Measurements from ENCODE around the gene PPP1R11. TPM values are rescaled to one million over a fixed set of nuclear protein-coding genes. Genes with fewer than 3 reads are reported as not detected.

PPP1R11 gene
- total RNA-seq, 3 donors from 2014 or later, result 71.9 to 81.6 (median 80.5) TPM

DNA sequence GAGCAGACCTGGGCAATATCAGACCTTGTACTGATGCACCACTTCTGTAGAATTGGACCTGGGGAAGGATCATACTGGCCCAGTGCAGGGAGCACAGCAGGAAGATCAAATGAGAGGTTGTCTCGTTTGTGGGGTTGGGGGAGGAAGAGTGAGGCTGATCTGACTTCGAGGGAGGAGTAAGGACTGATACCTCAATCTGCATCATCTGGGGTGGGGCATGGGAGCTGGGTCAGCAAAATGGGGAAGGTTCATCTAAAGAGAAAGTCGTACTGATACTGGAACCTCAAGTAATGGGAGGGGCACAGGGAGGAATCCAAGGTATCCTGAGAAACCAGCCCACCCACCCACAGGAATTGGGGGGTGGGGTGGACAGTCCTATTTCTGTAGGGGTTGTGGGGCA lies 4.9 kb downstream of the PPP1R11 start:
- DNase-seq, result no peak
- ATAC-seq, result no peak
- H3K4me1 Mint-ChIP-seq (ENCODE audit: low read depth), result peaks cover 53% of the 10 kb centered on the region
- H3K9me3 Mint-ChIP-seq, result no peaks in the 10 kb centered on the region
- H3K27me3 Mint-ChIP-seq (ENCODE audit: low read depth), result peaks cover 56% of the 10 kb centered on the region
- no peak overlapping the region for H3K4me3 Mint-ChIP-seq
- H3K36me3 Mint-ChIP-seq (ENCODE audit: insufficient read depth), result peaks cover 29% of the 10 kb centered on the region

DNA sequence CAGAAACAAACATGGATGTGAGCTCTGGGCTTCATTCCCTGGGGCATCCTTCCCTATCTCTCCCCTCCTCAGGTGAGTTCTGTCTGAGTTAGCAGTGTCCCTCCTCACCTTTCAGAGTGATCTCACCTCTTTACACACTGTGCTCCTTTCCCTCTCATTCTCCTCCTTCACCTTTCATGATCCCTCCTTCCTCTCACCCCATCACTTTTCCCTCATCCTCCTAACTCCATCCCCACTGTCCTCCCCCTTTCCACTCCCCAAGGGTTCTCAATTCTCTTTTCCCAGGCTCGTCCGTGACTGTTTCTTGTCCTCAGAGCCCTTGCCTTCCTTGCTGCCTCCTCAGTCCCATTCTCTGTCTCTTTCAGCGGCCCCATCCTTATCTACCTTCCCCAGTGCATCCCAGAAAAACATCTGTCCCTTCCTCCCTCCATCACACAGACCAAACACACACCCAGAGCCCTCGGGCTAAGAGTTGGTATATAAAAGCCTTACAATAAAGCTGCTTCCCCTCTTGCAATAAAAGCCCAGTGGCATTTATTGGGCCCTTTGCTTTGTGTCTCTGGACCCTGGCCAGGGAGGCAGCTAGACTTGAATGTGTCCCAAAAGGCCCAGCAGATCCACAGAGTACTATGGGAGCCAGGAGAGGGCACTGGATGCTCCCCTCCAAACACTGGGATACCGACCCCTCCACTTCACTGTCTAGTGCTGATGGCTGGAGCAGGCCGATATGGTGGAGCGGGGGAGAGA lies 6.7 kb downstream of the PPP1R11 start:
- no peaks in the 10 kb centered on the region for H3K9me3 Mint-ChIP-seq
- DNase-seq (no peak), ATAC-seq (no peak)
- peaks cover 52% of the 10 kb centered on the region for H3K4me1 Mint-ChIP-seq (ENCODE audit: low read depth)
- H3K27me3 Mint-ChIP-seq (ENCODE audit: low read depth), result peaks cover 56% of the 10 kb centered on the region
- peaks cover 20% of the 10 kb centered on the region for H3K36me3 Mint-ChIP-seq (ENCODE audit: insufficient read depth)
- peak overlapping the region; percentile 19 for H3K4me3 Mint-ChIP-seq

DNA sequence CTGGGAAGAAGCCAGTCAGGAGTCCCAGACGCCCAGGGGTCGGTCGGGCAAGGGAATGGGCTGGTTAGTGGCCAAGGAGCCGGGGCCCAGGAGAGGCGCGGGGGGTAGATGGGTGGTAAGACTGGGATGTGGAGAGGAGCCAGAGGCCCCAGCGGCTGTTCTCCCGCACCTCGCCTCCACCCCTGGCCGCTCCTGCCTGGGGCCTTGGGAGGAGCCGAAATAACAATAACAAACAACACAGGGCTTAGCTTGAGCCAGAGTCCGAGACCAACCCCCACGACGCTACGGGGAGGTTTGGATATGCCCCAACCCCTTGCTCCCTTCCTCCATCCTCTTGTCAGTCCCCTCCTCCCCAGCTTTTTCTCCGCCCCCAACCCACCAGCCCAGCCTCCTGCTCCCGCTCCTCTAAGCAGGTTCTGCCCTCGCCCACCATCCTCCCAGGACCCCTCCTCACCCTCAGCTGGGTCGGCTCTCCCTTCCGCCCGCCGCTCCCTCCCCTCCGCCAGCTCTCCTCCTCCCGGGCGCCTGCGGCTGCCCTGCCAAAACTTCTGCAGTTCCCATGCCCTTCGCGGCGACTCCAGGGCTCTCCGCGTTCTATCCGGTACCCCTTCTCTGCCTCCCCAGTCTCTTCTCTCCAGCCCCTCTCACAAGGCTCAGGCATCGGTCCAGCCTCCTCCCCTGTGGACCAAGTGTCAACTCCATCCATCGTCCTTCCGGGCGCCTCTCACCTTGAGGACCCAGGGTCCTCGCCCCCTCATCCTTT lies 7.5 kb downstream of the PPP1R11 start:
- DNase-seq (no peak), ATAC-seq (peak; percentile 13 to 37)
- H3K27me3 Mint-ChIP-seq (ENCODE audit: low read depth), result peaks cover 59% of the 10 kb centered on the region
- peaks cover 51% of the 10 kb centered on the region for H3K4me1 Mint-ChIP-seq (ENCODE audit: low read depth)
- H3K9me3 Mint-ChIP-seq, result no peaks in the 10 kb centered on the region
- H3K4me3 Mint-ChIP-seq, result peak overlapping the region; percentile 48
- H3K36me3 Mint-ChIP-seq (ENCODE audit: insufficient read depth), result peaks cover 15% of the 10 kb centered on the region

DNA sequence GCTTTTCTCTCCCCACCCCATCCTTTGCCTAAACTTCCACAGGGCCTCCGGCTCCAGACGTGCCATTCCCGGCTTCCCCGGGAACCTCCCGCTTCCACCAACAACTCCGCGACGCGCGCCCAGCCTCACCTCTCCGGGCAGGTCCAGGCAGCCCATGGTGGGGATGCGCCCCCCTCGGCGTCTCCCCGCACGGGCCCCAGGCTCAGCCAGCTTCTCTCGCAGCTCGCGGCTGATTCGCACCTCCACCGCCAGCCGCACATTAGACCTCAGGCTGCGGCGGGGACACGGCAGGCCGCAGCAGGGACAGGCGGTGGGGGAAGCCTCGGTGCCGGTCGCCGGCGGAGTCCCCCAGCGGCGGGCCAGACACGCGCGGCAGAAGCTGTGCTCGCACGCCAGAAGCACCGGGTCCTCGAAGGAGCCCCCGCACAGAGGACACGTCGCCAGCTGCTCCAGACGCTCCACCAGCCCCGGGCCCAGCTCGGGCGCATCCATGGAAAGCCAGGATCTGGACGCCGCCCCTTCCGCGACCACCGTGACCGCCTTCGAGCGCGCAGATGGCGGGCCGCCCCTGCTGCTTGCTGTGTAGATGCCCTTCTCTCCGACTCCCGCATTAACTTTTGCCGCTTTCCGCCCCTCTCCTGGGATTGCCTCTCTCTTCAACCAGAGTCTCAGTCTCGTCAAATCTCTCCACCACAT lies 8.2 kb downstream of the PPP1R11 start, which contains the start of gene RNF39:
RNF39 (minus strand) TSS at position 676 of the 696 bp plus-strand sequence; CDS start at position 492, 184 bp downstream.
- peak within 1 kb of the TSS; percentile 51 for H3K4me3 Mint-ChIP-seq
- DNase-seq (no peak), ATAC-seq (peak; percentile 45 to 52)
- peaks cover 48% of the 10 kb centered on the region for H3K4me1 Mint-ChIP-seq (ENCODE audit: low read depth)
- peaks cover 8% of the 10 kb centered on the region for H3K36me3 Mint-ChIP-seq (ENCODE audit: insufficient read depth)
- H3K9me3 Mint-ChIP-seq, result no peaks in the 10 kb centered on the region
- peaks cover 54% of the 10 kb centered on the region for H3K27me3 Mint-ChIP-seq (ENCODE audit: low read depth)

DNA sequence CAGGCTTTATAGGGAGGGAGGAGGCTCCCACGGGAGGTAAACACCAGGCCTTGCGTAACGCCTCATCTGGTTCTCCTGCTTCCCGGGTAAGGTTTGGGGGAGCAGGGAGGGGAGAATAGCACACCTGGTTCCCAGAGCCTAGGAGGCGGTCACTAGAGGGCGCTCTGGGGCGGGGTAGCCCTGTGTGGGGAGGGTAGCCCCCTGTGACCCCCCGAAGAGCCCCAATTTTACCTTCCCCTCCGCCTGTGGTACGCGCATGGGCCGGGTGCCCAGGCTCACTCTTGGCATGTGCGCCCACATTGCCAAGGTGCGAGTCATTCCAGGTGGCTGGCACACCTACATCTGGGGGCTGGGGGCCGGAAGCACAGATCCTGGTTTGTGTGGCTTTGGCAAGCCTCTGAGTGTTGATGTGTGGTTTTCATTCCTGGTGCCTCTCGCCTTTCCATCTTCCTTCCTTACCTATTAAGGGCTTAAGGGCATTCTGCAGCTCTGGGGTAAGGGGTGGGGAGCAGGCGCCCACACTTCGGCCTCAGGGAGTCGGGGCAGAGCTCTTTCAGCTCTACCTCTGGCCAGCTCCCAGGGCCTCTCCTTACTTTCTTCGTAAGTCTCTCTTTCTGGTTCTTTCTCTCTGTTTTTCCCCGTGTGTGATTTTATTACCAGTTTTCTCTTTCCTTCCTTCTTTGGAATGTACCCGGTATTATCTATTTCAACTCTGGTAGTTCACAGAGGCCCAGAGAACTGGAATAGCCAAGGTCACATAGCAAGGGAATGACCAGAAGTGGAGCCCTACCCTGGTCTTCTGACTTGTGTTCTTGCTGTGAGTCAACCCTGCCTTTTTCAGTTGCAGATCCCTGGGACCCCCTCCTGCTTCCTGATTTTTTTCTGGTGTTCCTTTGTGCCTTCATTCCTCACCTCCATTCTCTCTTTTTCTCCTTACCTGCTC lies 9.1 kb downstream of the PPP1R11 start:
- Mint-ChIP-seq H3K9me3 (no peaks in the 10 kb centered on the region), H3K27me3 (ENCODE audit: low read depth) (peaks cover 48% of the 10 kb centered on the region), H3K4me1 (ENCODE audit: low read depth) (peaks cover 42% of the 10 kb centered on the region), H3K4me3 (peak overlapping the region; percentile 51), H3K36me3 (ENCODE audit: insufficient read depth) (peaks cover 4% of the 10 kb centered on the region)
- no peak for DNase-seq
- ATAC-seq, result no peak

DNA sequence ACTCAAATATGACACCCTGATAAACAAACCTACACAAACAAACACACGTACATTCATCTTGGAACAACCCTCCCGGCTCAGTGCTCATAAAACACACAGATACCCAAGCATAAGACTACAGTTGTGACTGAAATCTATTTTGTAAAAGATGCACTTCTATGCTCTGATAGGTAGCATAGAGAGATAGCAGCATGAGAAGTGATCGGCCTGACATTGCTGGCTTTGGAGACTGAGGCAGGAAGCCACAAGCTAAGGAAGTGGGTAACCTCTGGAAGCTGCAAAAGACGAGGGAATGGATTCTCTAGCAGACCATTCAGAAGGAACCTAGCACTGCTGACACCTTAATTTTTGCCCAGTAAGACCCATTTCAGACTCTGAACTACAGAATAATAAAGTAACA lies 10.2 kb downstream of the PPP1R11 start:
- Mint-ChIP-seq H3K36me3 (ENCODE audit: insufficient read depth) (peaks cover 3% of the 10 kb centered on the region), H3K27me3 (ENCODE audit: low read depth) (peaks cover 40% of the 10 kb centered on the region), H3K9me3 (no peaks in the 10 kb centered on the region), H3K4me1 (ENCODE audit: low read depth) (peaks cover 38% of the 10 kb centered on the region), H3K4me3 (no peak overlapping the region)
- DNase-seq (no peak), ATAC-seq (no peak)

DNA sequence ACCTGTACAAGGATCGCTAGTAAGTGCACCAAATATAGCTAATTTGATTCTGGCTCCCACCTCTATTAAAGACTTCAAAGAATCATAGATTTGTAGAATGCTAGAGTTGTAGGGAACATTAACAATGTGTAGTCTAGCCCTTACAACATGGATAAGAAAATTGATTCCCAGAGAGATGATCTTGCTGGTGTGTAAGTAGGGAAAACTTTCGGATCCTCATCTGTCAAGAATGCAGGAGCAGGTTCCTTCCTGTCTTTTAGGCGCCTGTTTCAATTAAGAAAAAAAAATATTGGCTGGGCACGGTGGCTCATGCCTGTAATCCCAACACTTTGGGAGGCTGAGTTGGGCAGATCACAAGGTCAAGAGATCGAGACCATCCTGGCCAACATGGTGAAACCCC lies 20.9 kb downstream of the PPP1R11 start:
- Mint-ChIP-seq H3K4me1 (ENCODE audit: low read depth) (no peaks in the 10 kb centered on the region), H3K9me3 (no peaks in the 10 kb centered on the region), H3K4me3 (no peak overlapping the region), H3K36me3 (ENCODE audit: insufficient read depth) (peaks cover 4% of the 10 kb centered on the region), H3K27me3 (ENCODE audit: low read depth) (peaks cover 51% of the 10 kb centered on the region)
- ATAC-seq, result no peak
- no peak for DNase-seq

DNA sequence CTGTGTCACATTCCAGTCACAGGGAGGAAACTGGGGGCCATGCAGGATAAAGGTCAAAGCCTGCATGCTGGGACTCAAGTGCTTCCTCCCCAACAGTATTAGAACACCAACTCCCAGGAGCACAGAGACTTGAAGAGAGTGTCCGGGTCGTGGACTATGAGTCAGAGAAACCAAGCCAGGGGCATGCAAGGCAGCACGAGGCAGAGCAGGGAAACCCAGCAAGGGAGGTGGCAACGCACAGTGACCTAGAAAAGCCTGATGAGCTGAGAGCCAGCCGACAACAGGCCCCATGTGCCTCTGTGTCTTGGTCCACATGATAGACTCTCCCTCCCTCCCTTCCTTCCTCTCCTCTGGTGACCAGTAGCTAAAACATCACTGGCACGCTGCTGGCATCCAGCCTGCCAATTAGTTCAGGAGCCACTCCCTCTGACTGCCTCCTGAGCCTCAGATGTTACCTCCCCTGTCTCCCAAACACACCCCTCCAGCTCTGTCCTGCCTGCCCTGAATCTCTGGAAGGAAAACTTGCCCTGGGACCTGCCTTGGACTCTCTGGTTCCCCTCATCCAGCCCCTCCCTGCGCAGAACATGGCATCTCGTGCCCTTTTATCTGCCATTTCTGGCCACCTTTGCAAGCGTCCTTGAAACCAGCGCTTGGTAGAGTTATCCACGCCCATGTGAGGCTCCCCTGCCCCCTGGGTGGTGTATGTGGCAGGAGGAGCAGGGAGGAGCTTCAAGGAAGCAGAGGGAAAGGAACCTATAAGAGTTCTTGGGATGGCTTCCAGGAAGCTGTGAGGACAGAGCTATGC lies 24.8 kb downstream of the PPP1R11 start:
- Mint-ChIP-seq H3K4me3 (no peak overlapping the region), H3K4me1 (ENCODE audit: low read depth) (no peaks in the 10 kb centered on the region), H3K36me3 (ENCODE audit: insufficient read depth) (peaks cover 4% of the 10 kb centered on the region), H3K27me3 (ENCODE audit: low read depth) (peaks cover 62% of the 10 kb centered on the region), H3K9me3 (no peaks in the 10 kb centered on the region)
- ATAC-seq (no peak), DNase-seq (no peak)

DNA sequence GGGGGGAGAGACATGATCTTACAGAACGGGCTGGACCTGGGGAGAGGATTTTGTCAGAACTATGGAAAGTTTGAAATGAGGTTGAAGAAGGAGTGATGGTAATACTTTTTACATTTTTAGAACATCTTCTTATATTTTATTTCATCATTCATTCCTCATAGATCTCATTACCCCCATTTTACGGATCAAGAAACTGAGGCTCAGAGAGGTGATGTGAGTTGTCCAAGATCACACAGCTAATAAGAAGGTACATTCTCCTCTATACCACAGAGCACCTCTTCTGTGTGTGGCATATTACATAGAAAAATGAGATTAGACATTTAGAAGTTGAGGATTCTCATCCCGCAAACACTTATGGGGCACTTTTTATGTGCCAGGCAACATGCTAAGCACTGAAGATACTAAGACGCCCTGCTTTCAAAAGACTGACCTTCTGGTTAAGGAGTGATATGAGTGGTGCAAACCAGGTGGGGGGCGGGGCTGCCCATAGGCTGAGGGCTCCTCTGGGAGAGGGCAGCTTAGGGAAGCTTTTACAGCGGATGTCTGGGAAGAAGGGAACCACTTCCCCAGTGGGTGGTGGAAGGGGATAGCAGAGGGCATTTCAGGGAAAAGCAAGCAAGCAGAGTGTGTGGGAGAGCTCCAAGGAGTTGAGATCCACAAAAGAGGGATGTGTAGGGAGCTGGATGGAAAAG lies 26.0 kb downstream of the PPP1R11 start:
- Mint-ChIP-seq H3K4me3 (no peak overlapping the region), H3K36me3 (ENCODE audit: insufficient read depth) (peaks cover 4% of the 10 kb centered on the region), H3K9me3 (no peaks in the 10 kb centered on the region), H3K27me3 (ENCODE audit: low read depth) (peaks cover 58% of the 10 kb centered on the region), H3K4me1 (ENCODE audit: low read depth) (peaks cover 8% of the 10 kb centered on the region)
- ATAC-seq, result no peak
- DNase-seq, result no peak

DNA sequence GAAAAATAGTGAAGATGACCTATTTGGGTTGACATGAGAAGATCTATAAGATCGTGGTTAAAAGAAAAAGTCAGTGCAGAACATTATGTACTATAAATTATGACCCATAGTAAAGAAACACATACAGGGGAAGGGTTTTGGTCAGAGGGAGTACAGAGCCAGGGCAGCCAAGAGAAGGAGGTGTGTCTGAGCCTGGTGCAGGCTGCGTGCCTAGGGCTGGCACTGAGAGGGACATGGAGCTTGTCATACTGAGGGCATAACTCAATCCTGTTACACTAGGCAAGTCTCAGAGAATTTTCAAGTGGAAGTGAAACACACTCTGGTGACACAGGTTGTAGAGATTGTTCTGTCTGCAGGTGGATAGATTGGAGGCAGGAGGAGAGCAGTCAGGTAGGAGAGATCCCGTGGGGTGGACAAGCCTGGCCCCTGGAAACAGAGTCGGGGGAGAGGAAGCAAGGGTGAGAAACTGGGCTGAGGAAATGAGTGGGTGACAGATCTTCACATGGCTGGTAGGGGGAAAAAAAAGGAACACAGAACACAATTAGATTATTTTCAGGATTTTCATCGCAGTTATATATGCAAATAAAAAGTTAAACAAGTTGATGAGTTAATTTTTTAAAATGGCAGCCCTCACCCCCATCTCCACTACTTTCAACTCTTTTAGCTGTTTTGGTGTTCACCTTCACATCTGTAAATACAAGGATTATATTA lies 27.1 kb downstream of the PPP1R11 start:
- Mint-ChIP-seq H3K27me3 (ENCODE audit: low read depth) (peaks cover 62% of the 10 kb centered on the region), H3K9me3 (no peaks in the 10 kb centered on the region), H3K4me1 (ENCODE audit: low read depth) (peaks cover 14% of the 10 kb centered on the region), H3K4me3 (no peak overlapping the region), H3K36me3 (ENCODE audit: insufficient read depth) (peaks cover 4% of the 10 kb centered on the region)
- ATAC-seq (no peak), DNase-seq (no peak)

DNA sequence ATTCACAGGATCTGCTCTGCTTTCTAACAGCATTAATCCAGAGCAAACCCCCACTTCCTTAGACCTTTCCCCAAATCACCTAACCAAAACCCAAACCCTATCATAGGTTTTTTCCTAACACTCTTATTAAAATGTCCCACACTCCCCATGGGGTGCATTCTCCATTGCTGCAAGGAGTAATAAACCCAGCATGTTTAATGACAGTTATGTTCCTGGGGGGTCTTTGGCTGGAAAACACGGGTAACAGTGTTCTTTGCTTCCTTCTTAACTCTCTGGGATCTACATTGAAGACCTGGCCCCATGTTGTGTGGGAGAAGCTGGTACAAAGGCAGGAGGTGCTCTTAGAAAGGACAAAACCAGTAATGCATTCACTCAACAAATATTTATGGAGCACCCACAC lies 29.8 kb downstream of the PPP1R11 start:
- ATAC-seq, result no peak
- no peaks in the 10 kb centered on the region for H3K9me3 Mint-ChIP-seq
- no peak overlapping the region for H3K4me3 Mint-ChIP-seq
- no peaks in the 10 kb centered on the region for H3K36me3 Mint-ChIP-seq (ENCODE audit: insufficient read depth)
- peaks cover 34% of the 10 kb centered on the region for H3K4me1 Mint-ChIP-seq (ENCODE audit: low read depth)
- H3K27me3 Mint-ChIP-seq (ENCODE audit: low read depth), result peaks cover 58% of the 10 kb centered on the region
- no peak for DNase-seq
